Endothelial cell of umbilical vein (primary cell): ENCODE data around the gene OR9G4. TPM values are rescaled to one million over a fixed set of nuclear protein-coding genes. Genes with fewer than 3 reads are reported as not detected.

Experiments used
- BruUV-seq: library from RNA; stranded (reverse); fragments of 400-500 nt; replicated peaks from 2 replicates; lab custom pipeline; 2021; lab: Mats Ljungman, UMichigan
- CTCF ChIA-PET: fragments of 300-600, 350-600 bp; sonication (Branson Sonifier 250); formaldehyde crosslinking; loops from one replicate; lab custom pipeline; 2021; ENCODE audit warnings: antibody characterized with exemption, inconsistent platforms; lab: Charles Lee
- POLR2A ChIA-PET: fragments of 300-600, 350-600 bp; sonication (Branson Sonifier 250); formaldehyde crosslinking; loops from one replicate; lab custom pipeline; 2021; ENCODE audit warnings: antibody characterized with exemption, inconsistent platforms; lab: Charles Lee
- DNase-seq: peaks from one replicate; pipeline ENCODE4 v3.0.0-alpha.2; 2011; ENCODE audit warnings: low read depth, low spot score
- FAIRE-seq: peaks from 2 replicates; lab custom pipeline; 2011; peaks lifted over from hg19 to GRCh38; lab: Jason Lieb, UNC
- H2AFZ ChIP-seq: 2 replicates; pipeline ENCODE4 v1.6.0; 2012; ENCODE audit warnings: low read depth, low read length, control low read depth, inconsistent platforms
- H3K27ac ChIP-seq: 2 replicates; pipeline ENCODE4 v1.5.1; 2011; ENCODE audit warnings: low read depth, mild to moderate bottlenecking, control low read depth, low read length, moderate library complexity; ENCODE audit not compliant: insufficient read depth
- H3K27me3 ChIP-seq, 2 experiments: 2 replicates each; pipeline versions ENCODE4 v1.6.0 to v1.6.1; 2011; ENCODE audit warnings: low read length in 2 of 2, mixed read lengths in 1 of 2; ENCODE audit not compliant: control insufficient read depth in 2 of 2, insufficient read depth in 2 of 2
- H3K36me3 ChIP-seq, 2 experiments: 2 replicates in 1 of 2; 3 replicates in 1 of 2; pipeline ENCODE4 v1.5.1; 2011; ENCODE audit warnings: low read length in 2 of 2, mild to moderate bottlenecking in 1 of 2, moderate library complexity in 1 of 2; ENCODE audit not compliant: control insufficient read depth in 2 of 2, insufficient read depth in 2 of 2; ENCODE audit errors: extremely low read depth in 1 of 2
- H3K4me1 ChIP-seq: 3 replicates; pipeline ENCODE4 v1.5.1; 2011; ENCODE audit warnings: mild to moderate bottlenecking, low read length; ENCODE audit not compliant: control insufficient read depth, insufficient read depth; ENCODE audit errors: extremely low read depth
- H3K4me2 ChIP-seq: 2 replicates; pipeline ENCODE4 v1.6.1; 2011; ENCODE audit warnings: low read length, control low read depth, mixed read lengths; ENCODE audit not compliant: insufficient read depth
- H3K4me3 ChIP-seq, 3 experiments: fragments of 200-600 bp in 1 of 3; sonication (generic), shearing (Covaris generic) in 1 of 3; replicated peaks in 1 of 3; 2 replicates each; pipeline ENCODE4 v1.5.1; 2011 to 2016; ENCODE audit warnings: control low read depth in 3 of 3, low read length in 3 of 3, mild to moderate bottlenecking in 2 of 3, inconsistent platforms in 1 of 3, low read depth in 1 of 3, moderate library complexity in 1 of 3; ENCODE audit not compliant: insufficient read depth in 1 of 3
- H3K79me2 ChIP-seq: 2 replicates; pipeline ENCODE4 v1.6.0; 2012; ENCODE audit warnings: low read length, inconsistent platforms; ENCODE audit not compliant: control insufficient read depth, insufficient read depth
- H3K9ac ChIP-seq: replicated peaks from 2 replicates; pipeline ENCODE3; 2011; ENCODE audit warnings: low read length, control low read depth; ENCODE audit not compliant: insufficient read depth; ENCODE audit errors: extremely low read depth
- H3K9me1 ChIP-seq: replicated peaks from 3 replicates; pipeline ENCODE4 v1.6.0; 2011; ENCODE audit warnings: mild to moderate bottlenecking, low read length; ENCODE audit not compliant: control insufficient read depth, insufficient read depth; ENCODE audit errors: extremely low read depth
- H3K9me3 ChIP-seq: replicated peaks from 2 replicates; pipeline ENCODE4 v1.5.1; 2012; ENCODE audit warnings: low read length, inconsistent platforms; ENCODE audit not compliant: control insufficient read depth, insufficient read depth
- H4K20me1 ChIP-seq: replicated peaks from 2 replicates; pipeline ENCODE3; 2011; ENCODE audit warnings: mild to moderate bottlenecking, low read length; ENCODE audit not compliant: control insufficient read depth, insufficient read depth; ENCODE audit errors: extremely low read depth
- CTCF ChIP-seq, 2 donors: IDR thresholded peaks; 1 replicate in 1 of 2; 2 replicates in 1 of 2; pipeline ENCODE4 v1.5.1; 2011; ENCODE audit warnings: low read length in 2 of 2, mild to moderate bottlenecking in 2 of 2, moderate library complexity in 2 of 2, control low read depth in 1 of 2, inconsistent platforms in 1 of 2, low read depth in 1 of 2; ENCODE audit not compliant: insufficient read depth in 1 of 2; ENCODE audit errors: extremely low read depth in 1 of 2
- EZH2 ChIP-seq: IDR thresholded peaks from 2 replicates; pipeline ENCODE4 v1.6.1; 2012; ENCODE audit warnings: borderline replicate concordance, low read depth, mild to moderate bottlenecking, moderate library complexity, low read length, inconsistent platforms; ENCODE audit not compliant: severe bottlenecking
- FOS ChIP-seq: IDR thresholded peaks from 2 replicates; pipeline ENCODE4 v1.6.1; 2011; ENCODE audit warnings: mild to moderate bottlenecking, low read length, moderate library complexity, borderline replicate concordance; ENCODE audit not compliant: insufficient read depth
- GATA2 ChIP-seq: IDR thresholded peaks from 2 replicates; pipeline ENCODE4 v1.7.0; 2011; ENCODE audit warnings: low read depth, mild to moderate bottlenecking, moderate library complexity, mixed read lengths, low read length; ENCODE audit not compliant: insufficient read length, insufficient read depth
- JUN ChIP-seq: IDR thresholded peaks from 2 replicates; pipeline ENCODE4 v1.6.1; 2011; ENCODE audit warnings: borderline replicate concordance, low read depth; ENCODE audit not compliant: insufficient read length, insufficient read depth
- MYC ChIP-seq: IDR thresholded peaks from one replicate; pipeline ENCODE4 v1.6.1; 2011; ENCODE audit warnings: mild to moderate bottlenecking, low read depth, low read length
- POLR2A ChIP-seq: IDR thresholded peaks from 2 replicates; pipeline ENCODE4 v1.6.1; 2012; ENCODE audit warnings: low read depth, mild to moderate bottlenecking, control low read depth, low read length
- POLR2AphosphoS5 ChIP-seq: IDR thresholded peaks from 2 replicates; pipeline ENCODE4 v1.6.1; 2012; ENCODE audit warnings: low read depth, mild to moderate bottlenecking, control low read depth, low read length, moderate library complexity; ENCODE audit not compliant: insufficient read depth
- dilution Hi-C: fragments of 300-500 bp; cut with MboI; formaldehyde crosslinking; loops from one replicate; pipeline ENCODE4 v1.15.0; 2019; ENCODE audit warnings: low sequenced_read_pairs; ENCODE audit not compliant: extremely low pct_ligation_motif_present
- intact Hi-C: fragments of 100-400 bp; cut with micrococcal nuclease; formaldehyde crosslinking; loops from one replicate; pipeline ENCODE4 v1.10.0; 2022
- polyA plus RNA-seq, 4 experiments: library from polyadenylated mRNA; depleted of rRNA in 3 of 4; stranded (reverse) in 3 of 4; unstranded in 1 of 4; fragments of >200 nt; gene quantifications; 2 replicates each; pipeline versions ENCODE4 v1.2.1 to v1.2.3, GENCODE V29; 2011 to 2012; ENCODE audit warnings: missing spikeins in 1 of 4
- total RNA-seq: library from RNA; stranded (reverse); gene quantifications from 2 replicates; pipeline ENCODE4 v1.2.3, GENCODE V29; 2021

The OR9G4 gene
- total and polyA plus RNA-seq, 2 donors (not counting 3 experiments of a cell fraction or from before 2014, with no cell fraction given), result not detected

GRCh38 chr11:56720513-56720912 lies 28.0 kb downstream of the OR9G4 start:
- Histone ChIP-seq H3K4me3 (no peak overlapping the region), H3K4me2 (no peak overlapping the region), H3K9me3 (no peaks in the 10 kb centered on the region), H3K27me3 (no peaks in the 10 kb centered on the region), H3K27ac (no peak overlapping the region), H3K9me1 (no peaks in the 10 kb centered on the region), H3K9ac (no peak overlapping the region), H3K4me1 (no peaks in the 10 kb centered on the region), H4K20me1 (no peaks in the 10 kb centered on the region), H3K79me2 (no peaks in the 10 kb centered on the region), H3K36me3 (no peaks in the 10 kb centered on the region), H2AFZ (no peak overlapping the region)
- no TSS peak for BruUV-seq
- dilution Hi-C loops, result no loop called here
- ChIA-PET CTCF (no interaction called here), POLR2A (no interaction called here)
- no peak for FAIRE-seq
- TF ChIP-seq POLR2AphosphoS5 (no peak), JUN (no peak), FOS (no peak), EZH2 (no peak), CTCF (IDR thresholded peaks at IDR 0.05; ENCODE audit: extremely low read depth in 1 of 2, insufficient read depth in 1 of 2, low read depth in 1 of 2, low read length in 2 of 2) (no peak), MYC (no peak)
- intact Hi-C loops, result no loop called here
- no peak for DNase-seq

- no peaks in the 10 kb centered on the region for H3K36me3 ChIP-seq
- H3K79me2 ChIP-seq, result no peaks in the 10 kb centered on the region
- H3K4me2 ChIP-seq, result no peak overlapping the region
- dilution Hi-C loops, result no loop called here
- H3K27ac ChIP-seq, result no peak overlapping the region
- no peaks in the 10 kb centered on the region for H3K4me1 ChIP-seq
- TF ChIP-seq CTCF (IDR thresholded peaks at IDR 0.05; ENCODE audit: extremely low read depth in 1 of 2, insufficient read depth in 1 of 2, low read depth in 1 of 2, low read length in 2 of 2) (no peak), POLR2AphosphoS5 (no peak), MYC (no peak), GATA2 (no peak), POLR2A (no peak), FOS (no peak)
- BruUV-seq, result no TSS peak
- DNase-seq (no peak), FAIRE-seq (no peak)
- no peaks in the 10 kb centered on the region for H3K9me1 ChIP-seq
- no peaks in the 10 kb centered on the region for H3K27me3 ChIP-seq
- intact Hi-C loops, result no loop called here
- H3K9me3 ChIP-seq, result no peaks in the 10 kb centered on the region
- H3K9ac ChIP-seq, result no peak overlapping the region
- no peak overlapping the region for H3K4me3 ChIP-seq
- H2AFZ ChIP-seq, result no peak overlapping the region
- CTCF ChIA-PET, result no interaction called here
- H4K20me1 ChIP-seq, result no peaks in the 10 kb centered on the region
- POLR2A ChIA-PET, result no interaction called here
Observed at GRCh38 chr11:56716379-56716854, 32.1 kb downstream of the OR9G4 start.
